Adrenal gland (tissue), 12 donors: ENCODE measurements around the gene ELK4. TPM values are rescaled to one million over a fixed set of nuclear protein-coding genes. Genes with fewer than 3 reads are reported as not detected.

Experiments
- DNase-seq, 7 donors: peaks; one replicate each; pipeline ENCODE4 v3.0.0-alpha.2; 2019 to 2020
- H3K27ac ChIP-seq, 5 donors: fragments of 200-600 bp; sonication (generic) in 4 of 5; 1 replicate in 3 of 5; 2 replicates in 2 of 5; pipeline versions ENCODE4 v1.5.1 to v1.8.0; 2016 to 2020; ENCODE audit warnings: mild to moderate bottlenecking in 1 of 5
- H3K27me3 ChIP-seq: fragments of 200-600 bp; 2 replicates; pipeline ENCODE4 v1.8.0; 2021
- H3K36me3 ChIP-seq, 2 donors: fragments of 200-600 bp; replicated peaks in 1 of 2; 1 replicate in 1 of 2; 2 replicates in 1 of 2; pipeline versions ENCODE4 v1.5.1 to v1.8.0; 2018 to 2022
- H3K4me1 ChIP-seq, 2 donors: fragments of 200-600 bp; replicated peaks in 1 of 2; 1 replicate in 1 of 2; 2 replicates in 1 of 2; pipeline versions ENCODE4 v1.5.1 to v1.8.0; 2018 to 2021
- H3K4me3 ChIP-seq, 4 donors: fragments of 200-600 bp; sonication (generic) in 3 of 4; one replicate each; pipeline ENCODE4 v1.5.1; 2016 to 2018
- H3K9me3 ChIP-seq, 3 donors: fragments of 200-600 bp; sonication (generic) in 1 of 3; replicated peaks in 1 of 3; 1 replicate in 2 of 3; 2 replicates in 1 of 3; pipeline versions ENCODE4 v1.5.1 to v1.8.0; 2016 to 2021
- CTCF ChIP-seq, 6 experiments: fragments of 450-650 bp in 4 of 6; fragments of 200-600 bp in 2 of 6; sonication (generic) in 1 of 6; IDR thresholded peaks; 1 replicate in 5 of 6; 2 replicates in 1 of 6; pipeline versions ENCODE4 v1.5.1 to v1.8.0; 2016 to 2021; ENCODE audit warnings: antibody characterized with exemption in 6 of 6, mild to moderate bottlenecking in 2 of 6, moderate library complexity in 1 of 6
- POLR2A ChIP-seq, 2 donors: fragments of 450-650 bp; IDR thresholded peaks; one replicate each; pipeline ENCODE4 v1.6.1; 2017; ENCODE audit warnings: antibody characterized with exemption in 2 of 2, mild to moderate bottlenecking in 2 of 2, moderate library complexity in 1 of 2
- WGBS, 4 donors: extraction: QIAGEN DNeasy Blood & Tissue Kit in 2 of 4; methylation state at CpG; one replicate each; pipeline versions ENCODE4 v1.1.5 to v1.1.7; 2013 to 2017; 5-methylcytosine and 5-hydroxymethylcytosine counted together
- intact Hi-C, 2 donors: fragments of 100-400 bp; cut with DNase I; formaldehyde crosslinking; loops; one replicate each; pipeline versions ENCODE4 v1.14.1 to v1.15.0; 2022 to 2023
- polyA plus RNA-seq, 3 donors: library from polyadenylated mRNA; stranded (reverse); fragments of 200-250 nt in 2 of 3; fragments of 350-450 nt in 1 of 3; fragmentation: Illumina TruSeq in 1 of 3; extraction: RNeasy Lipid Tissue Mini Kit (QIAGEN cat#74804) in 1 of 3; gene quantifications; one replicate each; pipeline ENCODE4 v1.2.3, GENCODE V29; 2013 to 2014
- total RNA-seq, 9 donors: library from RNA; depleted of rRNA in 4 of 9; stranded (reverse); fragments of >200 nt in 4 of 9; fragments of 120-200 nt in 1 of 9; fragmentation: NEBNext Ultra II Directional in 1 of 9; extraction: Animal tissue kit (Norgen Biotek cat#: 25700) in 1 of 9; gene quantifications; one replicate each; pipeline versions ENCODE4 v1.1.0 to v1.2.4, GENCODE V29; 2013 to 2023
- donor health status: healthy with polysubstance abuse.
- donor health status: Bipolar disorder and iron deficiency.
- donor health status: DM: yes; HTN: yes; CAD: no.
- donor health status: DM: no; HTN: no; CAD: no.
- donor health status: DM: no; HTN: no; CAD: no.
- donor health status: DM: yes; HTN: yes; CAD: no.

Gene ELK4
- total and polyA plus RNA-seq, 12 donors, result 3.6 to 40.2 (median 14.0) TPM

DNA sequence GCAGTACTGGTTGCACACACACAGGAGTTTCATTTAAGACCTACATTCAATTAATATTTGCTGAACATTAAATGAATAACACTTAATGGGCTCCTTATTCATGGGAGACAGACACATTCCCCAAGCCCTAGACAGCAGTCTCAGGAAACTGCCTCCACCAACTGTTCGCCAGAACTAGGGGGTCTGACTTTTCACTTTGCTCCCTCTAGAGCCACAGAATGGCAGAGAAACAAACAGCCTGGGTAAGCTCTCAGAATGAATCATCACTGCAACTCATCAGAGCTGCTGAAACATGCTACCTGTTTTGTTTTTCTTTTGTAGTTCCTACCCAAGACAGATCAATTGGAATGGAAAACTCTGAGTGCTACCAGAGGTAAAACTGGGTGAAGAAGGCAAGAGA is 31.7 kb downstream of the ELK4 start:
- Histone ChIP-seq H3K36me3 (no peaks in the 10 kb centered on the region), H3K4me1 (peaks cover 0 to 14% of the 10 kb centered on the region in 2 donors), H3K9me3 (no peaks in the 10 kb centered on the region), H3K27me3 (no peaks in the 10 kb centered on the region), H3K4me3 (no peak overlapping the region), H3K27ac (peak overlapping the region in 2 of 5 donors; percentile 25 to 52)
- WGBS, 4 donors, result 60 to 77% (median 66%) methylated on average over 1 of the region's 1 CpG
- TF ChIP-seq CTCF (IDR thresholded peaks at IDR 0.05) (no peak), POLR2A (IDR thresholded peaks at IDR 0.05) (no peak)
- intact Hi-C loops, result no loop called here
- DNase-seq, result no peak

GRCh38 chr1:205599669-205600042 is 32.2 kb downstream of the ELK4 start:
- Histone ChIP-seq H3K27me3 (no peaks in the 10 kb centered on the region), H3K9me3 (no peaks in the 10 kb centered on the region), H3K36me3 (no peaks in the 10 kb centered on the region), H3K4me3 (no peak overlapping the region), H3K4me1 (peaks cover 0 to 14% of the 10 kb centered on the region in 2 donors), H3K27ac (peak overlapping the region in 2 of 5 donors; percentile 25 to 52)
- intact Hi-C loops, result no loop called here
- DNase-seq, result no peak
- TF ChIP-seq CTCF (IDR thresholded peaks at IDR 0.05), result no peak
- TF ChIP-seq POLR2A (IDR thresholded peaks at IDR 0.05), result no peak
- WGBS, 4 donors, result 71 to 87% (median 80%) methylated on average over 5 of the region's 5 CpGs

DNA sequence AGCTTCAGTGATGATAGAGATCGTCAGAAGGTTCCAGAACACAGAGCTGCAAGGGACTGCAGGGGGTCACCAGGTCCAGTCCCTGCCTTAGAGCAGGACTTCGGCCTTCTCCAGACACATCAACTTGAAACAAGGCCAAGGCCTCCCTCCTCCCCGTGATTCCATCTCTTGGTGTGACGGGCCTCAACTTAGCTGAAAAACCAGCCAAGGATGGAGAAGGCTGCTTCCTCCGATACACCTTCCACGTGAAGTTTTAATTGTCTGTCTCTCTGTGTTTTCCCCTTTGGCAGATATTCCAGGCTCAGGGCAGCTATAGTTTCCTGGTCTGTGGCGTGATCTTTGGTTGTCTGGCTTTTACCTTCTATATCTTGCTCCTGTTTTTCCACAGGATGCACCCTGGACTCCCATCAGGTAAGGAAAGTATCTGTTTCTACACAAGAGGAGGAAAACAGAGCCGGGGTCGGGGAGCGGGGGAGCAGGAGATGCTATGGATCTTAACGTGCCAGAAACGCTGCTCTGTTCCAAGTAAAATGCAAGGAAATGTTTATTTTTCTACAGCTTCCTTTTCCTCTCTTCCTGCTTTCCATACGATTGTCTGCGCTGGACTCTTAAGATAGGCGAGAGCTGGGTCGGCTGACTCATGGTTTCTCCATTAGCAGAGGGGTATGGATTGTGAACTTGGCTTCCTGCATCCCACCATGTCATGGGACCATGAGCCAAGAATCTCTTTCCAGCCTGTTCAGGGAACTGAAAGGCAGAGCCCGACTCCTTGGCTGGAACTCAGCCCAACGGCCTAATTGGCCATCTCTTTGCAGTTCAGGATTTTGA is 32.8 kb downstream of the ELK4 start:
- WGBS, 4 donors, result 51 to 62% (median 59%) methylated on average over 18 of the region's 18 CpGs
- intact Hi-C loops, result no loop called here
- H3K36me3 ChIP-seq, result no peaks in the 10 kb centered on the region

More for the DNA sequence above, 32.8 kb downstream of the ELK4 start:
- Histone ChIP-seq H3K27ac (peak overlapping the region in 2 of 5 donors; percentile 45 to 52), H3K27me3 (no peaks in the 10 kb centered on the region), H3K4me3 (no peak overlapping the region), H3K9me3 (no peaks in the 10 kb centered on the region), H3K4me1 (peaks cover 0 to 14% of the 10 kb centered on the region in 2 donors)
- DNase-seq, result peak in 6 of 7 donors; percentile 50 to 83 (median 66)
- TF ChIP-seq CTCF (IDR thresholded peaks at IDR 0.05) (no peak), POLR2A (IDR thresholded peaks at IDR 0.05) (no peak)
